HG02798 (cell line): ENCODE data around the gene CD8B2.
"Not testable (repeated sequence)": the region's sequence is repeated elsewhere in the genome, so short reads cannot be mapped to it uniquely, and the experiment has no call there.

ENCODE experiments used
- ATAC-seq: cut with Tn5 transposase; IDR thresholded peaks from one replicate; pipeline ENCODE4 v1.9.1; 2021; ENCODE audit warnings: mild to moderate bottlenecking; ENCODE audit not compliant: unreplicated experiment, poor library complexity

The CD8B2 gene

DNA sequence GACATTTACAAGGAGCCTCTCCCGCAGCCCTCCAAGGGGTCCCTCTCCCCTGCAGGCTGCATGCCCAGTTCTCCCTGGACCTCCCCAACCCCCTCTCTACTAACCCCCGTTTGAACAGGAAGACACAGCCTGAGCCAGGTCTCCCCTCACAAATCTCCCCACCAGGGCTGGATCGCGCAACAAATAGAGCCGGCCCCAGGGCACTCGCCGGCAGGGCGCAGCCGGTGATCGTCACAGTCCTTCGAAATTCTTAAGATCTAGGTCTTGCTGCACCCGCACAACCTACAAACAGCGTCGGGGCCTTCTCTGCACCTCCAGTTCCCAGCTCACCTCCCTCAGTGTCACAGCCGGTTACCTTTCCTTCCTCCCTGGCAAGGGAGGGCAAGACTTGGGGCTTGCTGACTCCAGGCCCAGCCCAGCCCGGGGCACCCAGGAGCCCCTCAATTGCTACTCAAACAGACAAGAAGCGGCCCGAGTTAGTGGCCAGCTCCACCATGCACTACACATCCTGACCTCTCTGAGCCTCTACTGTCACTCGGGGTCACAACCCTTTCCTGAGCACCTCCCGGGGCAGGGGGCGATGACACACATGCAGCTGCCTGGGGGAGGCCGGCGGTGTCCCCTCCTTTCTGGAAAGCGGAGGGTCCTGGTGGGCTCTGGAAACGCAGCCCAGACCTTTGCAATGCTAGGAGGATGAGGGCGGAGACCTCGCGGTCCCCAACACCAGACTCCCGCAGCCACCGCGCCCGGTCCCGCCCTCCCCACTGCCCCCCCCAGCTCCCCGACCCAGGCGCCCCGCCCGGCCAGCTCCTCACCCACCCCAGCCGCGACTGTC, at the start of gene CD8B2:
Gene CD8B2 (plus strand): TSS at position 814 of the 835 bp plus-strand sequence. CDS start 63 bp downstream, outside the sequence.
- not testable (repeated sequence) for ATAC-seq

GRCh38 chr2:106461882-106462281, 25.3 kb upstream of the CD8B2 start:
- ATAC-seq = not testable (repeated sequence)

DNA sequence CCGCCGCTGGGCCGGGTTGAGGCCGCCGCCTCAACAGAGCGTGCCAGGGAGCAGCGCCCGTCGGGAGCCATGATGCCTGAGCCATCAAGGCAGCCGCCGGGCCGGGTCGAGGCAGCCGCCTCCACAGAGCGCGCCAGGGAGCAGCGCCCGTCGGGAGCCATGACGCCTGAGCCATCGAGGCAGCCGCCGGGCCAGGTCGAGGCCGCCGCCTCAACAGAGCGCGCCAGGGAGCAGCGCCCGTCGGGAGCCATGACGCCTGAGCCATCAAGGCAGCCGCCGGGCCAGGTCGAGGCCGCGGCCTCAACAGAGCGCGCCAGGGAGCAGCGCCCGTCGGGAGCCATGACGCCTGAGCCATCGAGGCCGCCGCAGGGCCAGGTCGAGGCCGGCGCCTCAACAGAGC, 19.6 kb upstream of the CD8B2 start:
- not testable (repeated sequence) for ATAC-seq

DNA sequence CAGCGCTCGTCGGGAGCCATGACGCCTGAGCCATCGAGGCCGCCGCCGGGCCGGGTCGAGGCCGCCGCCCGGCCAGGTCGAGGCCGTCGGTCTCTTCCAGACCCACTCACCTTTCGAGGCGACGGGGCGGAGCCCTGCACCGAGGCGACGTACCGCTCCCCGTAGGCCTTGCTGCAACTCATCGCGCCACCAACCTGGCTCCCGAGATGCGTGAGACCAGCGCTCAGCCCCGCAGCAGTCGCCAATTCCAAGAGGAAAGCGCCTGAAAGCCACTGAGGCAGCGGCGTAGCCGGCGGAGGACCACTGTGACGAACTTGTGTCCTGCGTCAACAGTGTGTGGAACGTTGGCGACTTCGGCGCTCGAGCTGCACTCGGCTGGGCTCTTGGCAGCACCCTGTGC, 19.1 kb upstream of the CD8B2 start, which contains the start of gene RGPD3:
Gene RGPD3 (minus strand): TSS at position 307 of the 400 bp plus-strand sequence. CDS start 125 bp downstream, at position 182.
- ATAC-seq = not testable (repeated sequence)

- ATAC-seq = peak; percentile 58
Observed at GRCh38 chr2:106470658-106471057, 16.5 kb upstream of the CD8B2 start.

DNA sequence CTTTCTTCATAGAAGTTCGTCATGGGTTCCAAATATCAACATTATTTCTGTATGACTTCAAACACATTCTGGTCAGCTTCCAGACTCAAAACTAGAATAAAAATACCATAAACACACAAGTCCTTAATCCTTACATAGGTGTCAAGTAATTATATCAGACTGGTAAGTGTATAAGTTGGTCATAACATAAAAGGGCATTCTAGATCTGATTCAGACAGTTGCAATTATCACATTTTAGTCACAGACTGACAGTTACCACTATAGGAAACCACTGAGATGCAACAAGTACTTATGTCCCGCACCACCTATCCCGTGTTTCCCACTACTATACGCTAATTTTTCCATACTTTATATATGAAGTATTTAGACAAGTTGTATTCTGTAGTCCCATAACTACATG, 9.5 kb upstream of the CD8B2 start:
- not testable (repeated sequence) for ATAC-seq

DNA sequence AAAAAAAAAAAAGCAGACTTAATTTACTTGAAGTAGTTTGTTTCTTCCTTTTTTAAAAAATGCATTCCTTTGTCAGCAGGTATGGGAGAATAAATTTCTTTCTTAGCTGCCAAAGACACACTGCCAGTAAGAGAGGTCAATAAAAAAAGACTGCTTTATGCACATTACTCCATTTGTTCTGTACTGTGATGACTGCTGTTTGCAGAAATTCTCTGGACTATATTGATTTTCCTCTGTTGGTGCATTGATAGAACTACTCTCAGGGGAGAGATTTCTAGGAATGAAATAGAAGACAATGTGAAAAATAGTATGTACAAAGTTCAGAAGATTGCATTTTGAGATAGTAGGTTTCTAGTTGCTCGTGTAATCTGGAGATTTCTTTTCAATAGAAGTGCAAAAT, 7.6 kb upstream of the CD8B2 start:
- not testable (repeated sequence) for ATAC-seq

DNA sequence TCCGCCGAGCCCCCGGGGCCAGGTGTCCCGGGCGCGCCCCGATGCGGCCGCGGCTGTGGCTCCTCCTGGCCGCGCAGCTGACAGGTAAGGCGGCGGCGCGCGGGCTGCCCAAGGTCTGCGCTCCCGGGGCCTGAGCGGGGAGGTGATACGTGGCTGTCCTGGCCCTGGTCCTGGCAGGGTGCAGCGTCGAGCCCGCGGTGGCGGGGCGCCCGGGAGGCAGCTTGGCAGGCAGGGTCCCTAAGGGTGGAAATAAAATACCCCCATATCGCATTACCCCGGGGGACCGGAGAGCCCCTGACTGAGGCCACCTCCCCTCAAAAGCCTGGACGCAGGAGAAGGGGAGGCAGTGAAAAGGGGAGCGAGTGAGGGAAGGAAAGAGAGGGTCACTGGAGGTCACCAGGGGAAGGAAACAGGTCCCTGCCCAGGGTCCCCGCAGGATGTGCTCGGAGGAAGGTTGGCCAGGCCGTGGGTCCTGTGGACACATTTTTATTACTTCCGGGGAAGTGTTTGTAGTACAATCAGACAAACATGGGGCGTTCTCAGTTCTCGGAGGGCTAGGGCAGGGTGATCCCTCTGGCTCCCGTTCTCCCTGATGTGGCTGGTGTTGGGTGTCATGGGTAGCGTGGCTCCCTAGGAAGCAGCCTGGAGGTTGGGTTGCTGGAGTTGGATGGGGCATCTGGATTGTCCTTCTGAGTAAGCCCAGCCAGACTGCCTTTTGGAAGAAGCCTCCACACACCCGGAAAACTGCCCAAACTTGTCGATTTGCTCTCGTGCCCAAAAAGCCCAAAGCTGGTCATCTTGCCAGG, 425 bp downstream of the CD8B2 start:
- ATAC-seq = not testable (repeated sequence)

DNA sequence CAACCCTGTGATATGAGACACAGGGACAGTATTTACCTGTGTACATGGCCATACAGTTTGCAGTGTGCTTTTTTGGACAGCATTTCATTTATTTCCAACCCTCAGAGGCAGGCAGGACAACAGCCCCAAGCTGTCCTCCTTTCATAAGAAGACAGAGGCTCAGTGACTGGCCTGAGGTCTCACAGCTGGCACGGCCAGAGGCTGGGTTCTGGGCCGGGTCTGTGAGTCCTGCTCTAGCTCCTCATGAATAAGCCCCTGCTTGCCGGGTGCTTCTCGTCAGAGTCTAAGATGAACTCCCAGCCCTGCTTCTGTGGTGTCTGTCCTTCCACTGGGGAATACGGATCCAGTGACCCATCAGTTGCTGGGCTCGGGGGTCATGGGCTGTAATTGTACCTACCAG, 2.5 kb downstream of the CD8B2 start:
- not testable (repeated sequence) for ATAC-seq

- ATAC-seq = not testable (repeated sequence)
Observed at GRCh38 chr2:106492399-106492798, 5.2 kb downstream of the CD8B2 start.

DNA sequence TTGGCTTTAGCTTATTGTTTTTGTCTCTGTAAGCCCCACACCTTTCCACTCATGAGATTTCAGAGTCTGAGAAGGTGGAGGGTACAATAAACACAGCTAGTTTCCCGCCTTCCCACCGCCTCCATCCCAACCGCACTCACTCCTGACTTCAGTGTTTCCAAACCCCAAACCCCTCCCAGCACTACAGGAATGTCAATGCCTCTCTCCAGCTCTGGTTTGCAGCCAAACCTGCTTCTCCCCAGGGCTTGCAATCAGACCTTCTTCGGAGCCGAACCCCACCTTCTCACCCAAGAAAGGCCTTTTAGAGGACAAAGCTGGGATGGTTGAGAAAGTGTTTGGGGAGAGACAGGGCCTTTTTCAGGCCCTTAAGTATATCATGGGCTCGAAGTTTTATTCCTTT, 5.7 kb downstream of the CD8B2 start:
- not testable (repeated sequence) for ATAC-seq

DNA sequence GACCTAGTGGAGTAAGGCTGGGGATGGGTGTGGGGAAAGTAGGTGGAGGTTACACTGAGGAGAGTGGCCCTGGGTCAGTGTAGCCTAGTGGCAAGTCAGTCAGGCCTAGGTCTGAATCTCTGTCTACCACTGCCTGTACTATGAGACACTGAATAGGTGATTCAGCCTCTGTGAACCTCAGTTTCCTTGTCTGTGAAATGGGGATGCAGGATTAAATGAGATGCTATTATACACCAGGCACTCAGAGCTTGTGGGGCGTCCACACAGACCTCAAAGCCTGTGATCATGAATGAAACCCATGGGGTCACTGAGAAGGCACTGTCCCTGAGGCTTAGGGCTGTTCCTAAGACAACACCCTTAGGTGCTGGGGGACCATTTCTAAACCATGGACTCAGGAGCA, 11.4 kb downstream of the CD8B2 start:
- ATAC-seq = not testable (repeated sequence)

- not testable (repeated sequence) for ATAC-seq
Observed at GRCh38 chr2:106500350-106500749, 13.2 kb downstream of the CD8B2 start.

- ATAC-seq = not testable (repeated sequence)
Observed at GRCh38 chr2:106502351-106502750, 15.2 kb downstream of the CD8B2 start.

DNA sequence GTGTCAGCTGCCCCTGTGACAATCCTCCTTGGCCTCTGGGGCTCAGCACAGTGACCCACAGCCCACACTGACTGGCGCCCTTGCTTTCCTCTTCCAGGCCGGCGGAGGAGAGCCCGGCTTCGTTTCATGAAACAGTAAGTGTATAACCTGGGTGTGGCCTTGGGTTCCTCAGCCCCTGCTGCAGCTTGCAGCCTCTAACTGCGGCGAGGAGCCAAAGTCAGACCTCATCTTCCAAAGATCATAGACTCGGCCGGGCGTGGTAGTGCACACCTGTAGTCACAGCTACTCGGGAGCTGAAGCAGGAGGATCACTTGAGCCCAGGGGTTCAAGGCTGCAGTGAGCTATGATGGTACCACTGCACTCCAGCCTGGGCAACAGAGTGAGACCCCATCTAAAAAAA, 17.0 kb downstream of the CD8B2 start:
- not testable (repeated sequence) for ATAC-seq

- ATAC-seq = not testable (repeated sequence)
Observed at GRCh38 chr2:106504787-106505186, 17.6 kb downstream of the CD8B2 start.

GRCh38 chr2:106506002-106506687, 19.0 kb downstream of the CD8B2 start:
- ATAC-seq = not testable (repeated sequence)

GRCh38 chr2:106508660-106509373, 21.7 kb downstream of the CD8B2 start:
- ATAC-seq = not testable (repeated sequence)

GRCh38 chr2:106509374-106509770, 22.2 kb downstream of the CD8B2 start:
- ATAC-seq = not testable (repeated sequence)

DNA sequence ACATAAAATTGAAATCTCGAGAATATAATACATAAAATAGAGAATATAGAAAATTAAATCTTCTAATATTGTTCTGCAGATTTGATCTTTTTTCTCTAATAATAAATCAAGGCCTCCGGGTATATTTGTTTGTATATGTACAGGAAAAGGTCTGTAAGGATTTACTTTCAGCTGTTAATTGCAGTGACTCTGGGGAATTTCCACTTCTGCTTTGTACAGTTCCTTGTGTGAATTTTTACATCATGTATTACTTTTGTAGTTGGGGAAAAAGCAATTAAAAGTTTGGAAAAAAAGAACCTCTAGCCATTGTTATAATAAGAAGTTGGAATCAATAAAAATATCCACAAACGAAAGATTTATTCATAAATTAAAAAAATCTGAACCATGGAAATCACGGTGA, 23.6 kb downstream of the CD8B2 start:
- not testable (repeated sequence) for ATAC-seq
